HG03280 (cell line): ENCODE results near the gene CDIPT.
"Not testable (repeated sequence)": the region's sequence is repeated elsewhere in the genome, so short reads cannot be mapped to it uniquely, and the experiment has no call there.

Source experiments
- ATAC-seq: cut with Tn5 transposase; IDR thresholded peaks from one replicate; pipeline ENCODE4 v1.9.1; 2021; ENCODE audit warnings: mild to moderate bottlenecking, moderate library complexity; ENCODE audit not compliant: unreplicated experiment

CDIPT gene

GRCh38 chr16:29833219-29833618, 29.8 kb downstream of the CDIPT start:
- ATAC-seq: not testable (repeated sequence)

DNA sequence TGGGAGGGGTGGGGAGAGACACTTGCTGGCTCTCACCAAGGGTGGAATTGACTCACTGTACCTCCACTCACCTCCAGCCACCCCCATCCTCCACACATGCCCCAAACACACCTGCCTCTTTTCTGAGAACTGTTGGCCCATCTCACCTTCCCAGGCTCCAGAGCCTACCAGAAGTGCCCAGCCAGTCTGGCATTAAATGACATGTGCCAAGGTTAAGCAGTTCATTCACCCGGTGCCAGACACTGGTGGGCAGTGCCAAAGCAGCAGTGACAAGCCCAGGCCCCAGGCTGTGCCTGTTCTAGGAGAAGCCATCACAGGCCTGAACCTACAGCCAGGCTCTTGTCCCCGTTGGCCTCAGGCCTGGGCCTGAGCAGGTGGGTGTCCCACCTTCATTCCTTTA, 31.5 kb downstream of the CDIPT start:
- no peak for ATAC-seq

DNA sequence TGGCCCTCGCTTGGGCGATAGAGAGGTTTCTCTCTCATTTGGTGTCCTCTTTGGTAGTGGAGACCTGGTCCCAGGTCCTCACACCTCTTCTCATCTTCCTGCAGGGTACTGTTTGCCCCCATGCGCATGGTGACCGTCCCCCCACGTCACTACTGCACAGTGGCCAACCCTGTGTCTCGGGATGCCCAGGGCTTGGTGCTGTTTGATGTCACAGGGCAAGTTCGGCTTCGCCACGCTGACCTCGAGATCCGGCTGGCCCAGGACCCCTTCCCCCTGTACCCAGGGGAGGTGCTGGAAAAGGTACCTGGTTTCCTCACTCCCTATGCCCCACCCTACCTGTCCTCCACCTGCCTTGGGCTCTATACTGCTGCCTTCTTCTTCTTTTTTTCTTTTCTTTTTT, 32.3 kb downstream of the CDIPT start:
- no peak for ATAC-seq

- ATAC-seq: no peak
Measured at GRCh38 chr16:29826342-29826695, 36.7 kb downstream of the CDIPT start.

DNA sequence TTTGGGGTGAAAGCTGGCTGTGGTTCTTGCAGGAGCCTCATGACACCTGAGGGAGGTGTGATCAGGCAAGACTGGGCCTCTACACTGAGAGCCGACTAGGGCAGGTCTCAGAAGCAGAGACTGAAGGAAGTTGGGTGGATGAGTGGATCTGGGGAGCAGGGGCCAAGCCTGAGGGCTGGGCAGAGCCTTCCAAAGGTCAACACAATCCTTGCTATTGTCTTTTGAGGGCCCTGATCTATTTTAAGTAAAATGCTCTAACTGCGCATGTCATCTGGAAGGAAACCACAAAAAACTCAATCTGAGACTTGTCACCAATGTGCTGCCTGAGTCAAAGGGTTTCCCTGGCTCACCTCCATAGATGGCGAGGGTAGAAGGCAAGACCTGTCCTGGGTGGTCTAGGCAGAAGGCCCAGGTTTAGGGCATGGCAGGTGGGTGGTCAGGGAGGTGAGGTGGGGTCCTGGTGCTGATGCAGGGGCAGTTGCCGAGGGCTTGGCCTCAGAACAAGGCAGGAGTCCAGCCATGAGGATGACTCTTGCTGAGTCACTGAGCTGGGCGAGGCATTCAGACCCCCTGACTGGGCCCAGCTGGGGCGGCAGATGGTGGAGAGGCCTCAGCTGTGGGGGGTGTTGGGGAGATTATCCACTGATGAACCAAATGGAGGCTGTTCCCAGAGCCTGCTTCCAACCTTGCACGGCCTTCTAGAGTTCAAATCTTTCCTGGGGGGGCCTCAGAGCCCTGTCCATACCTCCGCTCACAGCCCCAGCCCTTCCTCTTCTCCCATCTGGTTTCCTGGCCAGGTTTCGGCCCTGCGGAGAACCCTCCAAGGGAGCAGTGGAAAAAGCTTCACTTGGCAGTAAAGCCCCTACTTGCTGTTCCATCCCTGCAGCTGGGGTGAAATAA, 37.6 kb downstream of the CDIPT start:
- ATAC-seq: no peak

GRCh38 chr16:29824589-29825144, 38.4 kb downstream of the CDIPT start:
- ATAC-seq: no peak

DNA sequence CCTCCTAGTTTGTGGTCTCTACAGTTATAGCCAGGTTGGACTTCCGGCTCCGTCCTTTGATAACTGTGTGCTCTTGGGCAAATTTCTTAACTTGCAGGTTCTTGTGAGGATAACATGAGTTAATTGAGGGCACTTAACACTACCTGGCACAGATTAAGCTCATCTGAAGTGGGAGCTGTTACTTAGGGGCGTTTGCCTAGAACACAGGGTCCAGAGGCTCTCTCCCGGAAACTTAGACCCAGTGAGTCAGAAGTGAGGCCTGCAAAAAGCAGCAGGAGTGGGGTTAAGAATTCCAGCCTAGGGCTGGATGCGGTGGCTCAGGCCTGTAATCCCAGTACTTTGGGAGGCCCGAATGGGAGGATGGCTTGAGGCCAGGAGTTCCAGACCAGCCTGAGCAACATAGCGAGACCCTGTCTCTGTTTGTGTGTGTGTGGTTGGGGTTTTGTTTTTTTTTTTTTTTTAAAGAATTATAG, 41.3 kb downstream of the CDIPT start:
- no peak for ATAC-seq

GRCh38 chr16:29820730-29821642, 42.0 kb downstream of the CDIPT start:
- peak; percentile 27 for ATAC-seq

DNA sequence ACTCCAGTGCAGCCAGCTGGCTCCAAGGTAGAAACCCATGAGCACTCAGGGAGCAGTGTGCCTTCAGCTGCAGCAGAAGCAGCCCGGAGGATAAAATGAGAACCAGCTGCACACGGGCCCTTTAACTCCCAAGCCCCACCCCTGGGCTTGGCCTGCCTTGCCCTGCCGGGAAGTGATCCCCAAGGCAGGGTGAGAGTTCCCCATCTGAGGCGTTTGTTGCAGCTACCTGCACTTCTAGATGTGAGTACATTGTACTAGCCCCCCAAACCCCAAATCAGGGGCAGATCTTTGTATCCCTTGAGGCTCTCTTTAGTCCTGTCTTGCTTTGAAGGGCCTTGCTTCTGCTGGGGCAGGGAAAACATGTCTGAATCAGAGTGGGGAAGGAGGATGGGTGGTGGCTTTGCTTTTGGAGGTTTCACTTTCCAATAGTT, 42.7 kb downstream of the CDIPT start, which contains the start of gene MVP:
Gene MVP (plus strand): TSS at position 192 of the 431 bp plus-strand sequence. CDS start 10,088 bp downstream, outside the sequence.
- ATAC-seq: no peak

DNA sequence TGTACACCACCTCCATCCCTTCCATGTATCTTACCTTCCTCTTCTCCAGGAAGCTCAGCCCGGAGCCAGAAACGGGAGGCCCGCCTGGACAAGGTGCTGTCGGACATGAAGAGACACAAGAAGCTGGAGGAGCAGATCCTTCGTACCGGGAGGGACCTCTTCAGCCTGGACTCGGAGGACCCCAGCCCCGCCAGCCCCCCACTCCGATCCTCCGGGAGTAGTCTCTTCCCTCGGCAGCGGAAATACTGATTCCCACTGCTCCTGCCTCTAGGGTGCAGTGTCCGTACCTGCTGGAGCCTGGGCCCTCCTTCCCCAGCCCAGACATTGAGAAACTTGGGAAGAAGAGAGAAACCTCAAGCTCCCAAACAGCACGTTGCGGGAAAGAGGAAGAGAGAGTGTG, 43.5 kb downstream of the CDIPT start:
- no peak for ATAC-seq

- ATAC-seq: no peak
Measured at GRCh38 chr16:29818082-29818481, 44.9 kb downstream of the CDIPT start.

DNA sequence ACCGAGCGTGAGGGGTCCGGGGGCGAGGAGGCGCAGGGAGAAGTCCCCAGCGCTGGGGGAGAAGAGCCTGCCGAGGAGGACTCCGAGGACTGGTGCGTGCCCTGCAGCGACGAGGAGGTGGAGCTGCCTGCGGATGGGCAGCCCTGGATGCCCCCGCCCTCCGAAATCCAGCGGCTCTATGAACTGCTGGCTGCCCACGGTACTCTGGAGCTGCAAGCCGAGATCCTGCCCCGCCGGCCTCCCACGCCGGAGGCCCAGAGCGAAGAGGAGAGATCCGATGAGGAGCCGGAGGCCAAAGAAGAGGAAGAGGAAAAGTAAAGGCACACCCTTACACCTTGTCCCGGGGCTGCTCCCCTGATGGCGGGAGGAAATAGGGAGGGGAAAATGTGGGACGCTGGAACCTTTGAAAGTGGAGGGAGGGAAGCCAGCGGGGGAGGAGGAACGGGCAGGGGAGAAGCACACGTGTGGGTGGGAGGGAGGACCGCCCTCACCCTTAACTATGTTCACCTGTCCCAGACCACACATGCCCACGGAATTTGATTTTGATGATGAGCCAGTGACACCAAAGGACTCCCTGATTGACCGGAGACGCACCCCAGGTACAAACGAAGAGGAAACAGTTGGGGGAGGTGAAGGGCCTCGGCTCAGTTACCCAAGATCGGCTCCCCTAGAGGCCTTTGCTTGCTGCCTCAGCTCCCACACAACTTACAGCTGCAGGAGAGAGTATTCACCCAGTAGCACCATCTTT, 46.2 kb downstream of the CDIPT start:
- ATAC-seq: no peak

GRCh38 chr16:29815793-29816693, 47.0 kb downstream of the CDIPT start, which contains the start of gene PAGR1:
PAGR1 (plus strand) TSS chr16:29816152; CDS start chr16:29816526, 374 bp downstream.
- peak; percentile 60 for ATAC-seq

DNA sequence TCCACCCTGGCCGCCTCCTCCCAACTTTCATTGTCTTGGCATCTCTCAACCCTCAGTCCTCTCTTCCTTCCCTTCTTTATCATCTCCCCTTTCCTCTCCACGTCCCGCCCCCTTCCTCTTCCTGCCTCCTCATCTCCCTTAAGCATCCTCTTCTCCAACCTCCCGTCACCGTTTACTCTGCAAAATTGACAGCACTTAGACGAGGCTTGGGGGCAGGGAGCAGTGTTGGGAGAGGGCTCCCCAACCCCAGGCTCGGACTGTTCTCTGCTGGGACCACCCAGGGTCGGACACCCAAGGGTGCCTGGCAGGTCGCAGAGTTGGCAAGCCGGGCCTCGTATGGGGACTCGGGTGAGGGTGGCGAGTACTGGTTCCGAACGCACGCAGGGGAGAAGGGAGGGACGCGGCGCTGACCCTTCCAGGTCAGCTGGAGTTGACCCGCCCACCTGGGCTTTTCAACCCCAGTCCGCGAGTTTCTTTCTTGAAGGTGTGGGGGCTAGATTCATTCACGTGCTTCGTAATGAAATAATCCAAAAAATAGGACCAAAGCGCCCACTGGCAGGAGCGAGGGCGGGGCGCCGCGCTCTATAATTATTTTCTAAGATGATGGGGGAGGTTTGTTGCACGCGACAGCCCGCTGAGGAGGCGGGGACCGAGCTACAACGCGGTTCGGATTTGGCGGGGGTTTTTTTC, 47.8 kb downstream of the CDIPT start:
- no peak for ATAC-seq

DNA sequence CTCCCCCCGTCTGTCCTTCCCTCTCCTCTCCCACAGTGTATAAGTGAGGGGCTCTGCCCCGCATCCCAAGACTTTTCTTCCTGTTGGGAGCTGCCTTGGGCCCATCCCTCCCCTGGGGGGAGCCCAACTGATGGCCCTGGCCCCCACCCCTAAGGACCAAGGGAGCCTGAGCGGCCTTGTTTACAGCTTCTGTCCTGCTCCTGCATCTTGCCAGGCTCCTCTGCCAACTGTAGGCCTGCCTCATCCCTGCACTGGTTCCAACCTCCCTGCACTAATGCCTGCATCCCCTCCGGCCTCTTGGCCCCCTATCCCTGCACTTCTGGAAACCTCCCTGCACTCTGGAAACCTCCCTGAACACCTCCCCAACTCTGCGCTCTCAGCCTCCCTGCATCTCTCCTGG, 48.4 kb downstream of the CDIPT start:
- ATAC-seq: no peak

- no peak for ATAC-seq
Measured at GRCh38 chr16:29813644-29814562, 49.1 kb downstream of the CDIPT start.

GRCh38 chr16:29812754-29813643, 50.0 kb downstream of the CDIPT start:
- ATAC-seq: no peak
